RWPE2 (cell line): ENCODE measurements around the gene PXYLP1.

Experiments used
- ATAC-seq: fragments of 200-7000 bp; cut with Tn5 transposase; 3 replicates; pipeline ENCODE4 v1.9.1; 2021; ENCODE audit warnings: low read depth
- DNase-seq: peaks from one replicate; pipeline ENCODE4 v3.0.0-alpha.2; 2020; ENCODE audit warnings: low spot score
- H3K27ac ChIP-seq: fragments of 450-650 bp; 2 replicates; pipeline ENCODE4 v1.5.1; 2017; ENCODE audit warnings: mild to moderate bottlenecking; ENCODE audit not compliant: poor library complexity, severe bottlenecking
- H3K27me3 ChIP-seq: fragments of 250-450 bp; sonication (Bioruptor Pico); 2 replicates; pipeline ENCODE4 v1.5.1; 2021; ENCODE audit warnings: mild to moderate bottlenecking, moderate library complexity; ENCODE audit not compliant: insufficient read depth, poor library complexity, severe bottlenecking
- H3K36me3 ChIP-seq: fragments of 250-450 bp; sonication (Bioruptor Pico); 2 replicates; pipeline ENCODE4 v1.5.1; 2020; ENCODE audit warnings: low read depth, mild to moderate bottlenecking, moderate library complexity
- H3K4me1 ChIP-seq: fragments of 250-450 bp; sonication (Bioruptor Pico); 2 replicates; pipeline ENCODE4 v1.5.1; 2021; ENCODE audit warnings: mild to moderate bottlenecking, moderate library complexity; ENCODE audit not compliant: insufficient read depth, poor library complexity, severe bottlenecking
- H3K4me3 ChIP-seq: fragments of 250-450 bp; sonication (Bioruptor Pico); 2 replicates; pipeline ENCODE4 v1.5.1; 2021; ENCODE audit warnings: mild to moderate bottlenecking, moderate library complexity; ENCODE audit not compliant: severe bottlenecking
- H3K9me3 ChIP-seq: fragments of 250-450 bp; sonication (Bioruptor Pico); 2 replicates; pipeline ENCODE4 v1.5.1; 2021; ENCODE audit warnings: mild to moderate bottlenecking, moderate library complexity; ENCODE audit not compliant: severe bottlenecking
- TF ChIP-seq, protein P1 (sequence below): fragments of 450-650 bp; IDR thresholded peaks from one replicate; pipeline ENCODE4 v1.5.1; 2017; ENCODE audit warnings: mild to moderate bottlenecking, moderate library complexity; ENCODE audit not compliant: poor library complexity, severe bottlenecking

The PXYLP1 gene

DNA sequence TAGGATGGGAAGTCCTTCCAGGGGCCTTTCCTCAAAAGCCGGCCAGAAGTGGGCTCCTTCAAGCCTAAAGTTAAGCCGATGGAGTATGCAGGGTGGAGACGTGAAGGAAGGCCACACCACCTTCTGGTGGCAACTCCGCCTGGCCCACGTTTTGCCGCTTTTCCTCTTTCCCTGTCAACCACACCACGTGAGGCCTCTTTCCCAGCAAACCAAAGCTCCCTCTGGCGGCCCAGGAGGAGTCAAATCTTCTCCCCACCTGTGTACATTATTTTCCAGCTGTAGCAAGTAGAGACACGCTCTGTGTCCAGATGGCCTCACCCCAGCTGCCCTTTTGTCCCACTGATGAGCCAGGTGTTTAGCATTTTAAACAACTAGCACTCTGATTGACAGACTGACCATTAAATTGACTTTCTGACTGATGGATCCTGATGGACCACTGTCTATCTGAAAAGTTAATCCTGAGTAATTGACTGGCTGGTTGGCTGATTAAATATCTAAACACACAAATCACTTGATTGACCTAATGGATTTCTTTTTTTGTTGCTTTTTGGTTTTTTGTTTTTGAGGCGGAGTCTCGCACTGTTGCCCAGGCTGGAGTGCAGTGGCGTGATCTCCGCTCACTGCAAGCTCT is 77.1 kb downstream of the PXYLP1 start:
- H3K4me1 ChIP-seq, result peaks cover 3% of the 10 kb centered on the region
- peak; percentile 57 for ATAC-seq
- H3K27me3 ChIP-seq, result no peaks in the 10 kb centered on the region
- no peak overlapping the region for H3K4me3 ChIP-seq
- no peaks in the 10 kb centered on the region for H3K9me3 ChIP-seq
- TF ChIP-seq, protein P1, sequence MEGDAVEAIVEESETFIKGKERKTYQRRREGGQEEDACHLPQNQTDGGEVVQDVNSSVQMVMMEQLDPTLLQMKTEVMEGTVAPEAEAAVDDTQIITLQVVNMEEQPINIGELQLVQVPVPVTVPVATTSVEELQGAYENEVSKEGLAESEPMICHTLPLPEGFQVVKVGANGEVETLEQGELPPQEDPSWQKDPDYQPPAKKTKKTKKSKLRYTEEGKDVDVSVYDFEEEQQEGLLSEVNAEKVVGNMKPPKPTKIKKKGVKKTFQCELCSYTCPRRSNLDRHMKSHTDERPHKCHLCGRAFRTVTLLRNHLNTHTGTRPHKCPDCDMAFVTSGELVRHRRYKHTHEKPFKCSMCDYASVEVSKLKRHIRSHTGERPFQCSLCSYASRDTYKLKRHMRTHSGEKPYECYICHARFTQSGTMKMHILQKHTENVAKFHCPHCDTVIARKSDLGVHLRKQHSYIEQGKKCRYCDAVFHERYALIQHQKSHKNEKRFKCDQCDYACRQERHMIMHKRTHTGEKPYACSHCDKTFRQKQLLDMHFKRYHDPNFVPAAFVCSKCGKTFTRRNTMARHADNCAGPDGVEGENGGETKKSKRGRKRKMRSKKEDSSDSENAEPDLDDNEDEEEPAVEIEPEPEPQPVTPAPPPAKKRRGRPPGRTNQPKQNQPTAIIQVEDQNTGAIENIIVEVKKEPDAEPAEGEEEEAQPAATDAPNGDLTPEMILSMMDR, result peak; percentile 76
- DNase-seq, result no peak
- H3K36me3 ChIP-seq, result no peaks in the 10 kb centered on the region
- H3K27ac ChIP-seq, result no peak overlapping the region

DNA sequence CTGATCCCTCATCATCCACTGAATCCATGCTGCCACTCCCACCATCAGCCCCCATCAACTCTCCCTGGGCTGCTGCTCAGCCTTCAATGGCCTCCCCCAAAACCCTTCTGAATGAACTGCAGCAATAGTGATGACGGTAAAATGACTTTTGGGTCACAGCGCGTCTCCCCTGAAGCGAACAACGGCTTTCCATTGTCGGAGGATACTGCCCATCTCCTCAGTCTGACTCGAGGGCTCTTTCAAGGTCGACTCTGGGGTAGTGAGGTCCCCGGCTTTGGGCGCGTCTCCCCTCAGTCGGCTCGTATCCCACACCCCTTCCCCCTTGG is 79.5 kb downstream of the PXYLP1 start:
- H3K27ac ChIP-seq, result no peak overlapping the region
- TF ChIP-seq, protein P1, result no peak

DNA sequence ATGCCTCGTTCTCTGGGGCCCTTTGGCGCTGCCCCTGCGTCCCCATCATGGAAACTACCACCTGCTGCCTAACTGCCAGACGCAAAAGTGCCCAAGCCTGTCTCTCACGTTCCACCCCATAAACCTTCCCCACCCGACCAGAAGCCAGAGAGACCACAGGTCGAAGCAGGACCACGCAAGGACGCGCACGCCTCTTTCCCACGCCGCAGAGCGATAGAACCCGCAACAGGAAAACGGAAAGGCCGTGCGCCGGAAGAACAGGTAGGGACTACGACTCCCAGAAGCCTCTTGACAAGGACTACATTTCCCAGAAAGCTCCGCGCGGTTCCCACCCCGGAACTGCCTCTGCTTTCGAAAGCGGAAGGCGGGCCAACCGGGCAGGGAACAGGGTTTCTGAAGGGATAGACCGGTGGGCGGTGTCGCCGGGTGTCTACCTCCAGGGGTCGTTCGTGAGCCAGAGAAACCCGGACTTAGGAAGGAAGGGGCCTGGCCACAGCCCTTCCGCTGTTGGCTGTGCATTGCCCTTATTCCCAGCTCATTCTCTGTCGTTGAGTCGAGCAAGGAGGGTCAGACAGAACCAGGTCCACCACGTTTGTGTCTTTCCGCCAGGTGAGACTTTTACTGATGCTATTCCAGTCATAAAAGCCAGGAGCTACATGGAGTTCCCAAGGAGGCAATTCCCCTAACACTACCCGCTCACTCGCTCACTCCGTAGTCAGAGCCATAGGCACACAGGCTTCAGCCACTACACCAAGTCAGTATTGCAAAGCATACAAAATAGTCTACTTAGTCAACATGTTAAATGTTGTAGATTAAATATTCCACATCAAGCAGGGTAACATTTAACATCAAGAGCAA is 80.1 kb downstream of the PXYLP1 start:
- no peaks in the 10 kb centered on the region for H3K9me3 ChIP-seq
- peak; percentile 95 for ATAC-seq
- TF ChIP-seq, protein P1, result peak; percentile 82

More for the DNA sequence above, 79.5 kb downstream of the PXYLP1 start:
- Histone ChIP-seq H3K36me3 (no peaks in the 10 kb centered on the region), H3K27me3 (no peaks in the 10 kb centered on the region), H3K9me3 (no peaks in the 10 kb centered on the region), H3K4me1 (peaks cover 3% of the 10 kb centered on the region), H3K4me3 (peak overlapping the region; percentile 72)
- ATAC-seq (no peak), DNase-seq (no peak)

DNA sequence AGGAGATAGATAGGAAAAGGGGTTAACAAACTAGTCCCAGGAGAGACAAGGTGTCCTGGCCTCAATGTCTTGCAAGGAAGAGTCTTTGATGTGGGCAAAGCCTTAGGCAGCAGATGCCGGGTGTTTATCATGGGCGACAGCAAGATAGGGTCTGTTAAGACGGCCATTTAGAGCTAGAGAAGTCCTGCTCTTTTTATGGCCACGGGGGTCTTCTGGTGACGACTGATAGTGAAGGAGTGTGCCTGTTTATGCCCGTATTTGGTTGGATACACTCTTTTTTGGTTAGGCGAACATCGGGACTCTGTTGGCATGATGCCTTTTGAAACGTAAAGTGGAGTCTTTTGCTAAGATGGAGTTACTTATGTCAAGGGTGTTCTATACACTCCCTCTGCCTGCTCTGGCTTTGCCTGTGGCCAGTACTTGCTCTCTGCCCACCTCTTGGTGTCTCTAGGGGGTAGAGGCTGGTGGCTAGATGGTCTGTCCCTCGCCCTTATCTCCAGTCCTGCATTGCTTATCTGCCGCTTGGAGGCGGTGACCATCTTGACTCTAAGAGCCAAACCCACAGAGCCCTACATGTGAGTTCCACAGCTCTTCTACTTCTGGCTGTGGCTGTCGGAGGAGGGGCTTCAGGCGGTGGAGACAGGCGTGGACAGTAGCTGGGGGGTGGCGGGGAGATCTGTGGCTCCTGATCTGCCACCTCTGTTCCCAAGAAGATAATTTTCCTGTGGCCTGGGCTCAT is 80.9 kb downstream of the PXYLP1 start:
- peaks cover 3% of the 10 kb centered on the region for H3K4me1 ChIP-seq
- H3K4me3 ChIP-seq, result peak overlapping the region; percentile 72
- TF ChIP-seq, protein P1, result no peak
- DNase-seq (no peak), ATAC-seq (no peak)
- no peaks in the 10 kb centered on the region for H3K9me3 ChIP-seq
- H3K36me3 ChIP-seq, result no peaks in the 10 kb centered on the region
- peak overlapping the region; percentile 36 for H3K27ac ChIP-seq
- H3K27me3 ChIP-seq, result no peaks in the 10 kb centered on the region

More for the DNA sequence above, 80.1 kb downstream of the PXYLP1 start:
- H3K4me3 ChIP-seq, result peak overlapping the region; percentile 72
- peak overlapping the region; percentile 36 for H3K27ac ChIP-seq
- H3K36me3 ChIP-seq, result no peaks in the 10 kb centered on the region
- no peaks in the 10 kb centered on the region for H3K27me3 ChIP-seq
- peak; percentile 97 for DNase-seq
- H3K4me1 ChIP-seq, result peaks cover 3% of the 10 kb centered on the region
